Liver (tissue), 3 donors: ENCODE data around the gene ZBP1.

Experiments
- EGR1 ChIP-seq, 2 donors: IDR thresholded peaks; 2 replicates each; pipeline ENCODE4 v1.6.1; 2016 to 2018; ENCODE audit warnings: antibody characterized with exemption in 2 of 2, low read depth in 2 of 2
- GABPA ChIP-seq, 2 donors: IDR thresholded peaks in 1 of 2; conservative IDR thresholded peaks in 1 of 2; 2 replicates each; pipeline ENCODE4 v1.6.1; 2016; ENCODE audit warnings: antibody characterized with exemption in 2 of 2, mild to moderate bottlenecking in 1 of 2, moderate library complexity in 1 of 2
- RAD21 ChIP-seq, 2 donors: IDR thresholded peaks; 2 replicates each; pipeline ENCODE4 v1.6.1; 2016; ENCODE audit warnings: antibody characterized with exemption in 2 of 2, mild to moderate bottlenecking in 2 of 2
- RXRA ChIP-seq, 2 donors: IDR thresholded peaks; 2 replicates each; pipeline ENCODE4 v1.6.1; 2017 to 2018; ENCODE audit warnings: antibody characterized with exemption in 2 of 2, mild to moderate bottlenecking in 1 of 2
- SP1 ChIP-seq: IDR thresholded peaks from 2 replicates; pipeline ENCODE4 v1.6.1; 2018; ENCODE audit warnings: antibody characterized with exemption, mild to moderate bottlenecking
- TAF1 ChIP-seq: conservative IDR thresholded peaks from 2 replicates; pipeline ENCODE4 v1.6.1; 2016; ENCODE audit warnings: antibody characterized with exemption, mild to moderate bottlenecking
- TF ChIP-seq, protein P1 (sequence below): fragments of 150-350 bp; IDR thresholded peaks from 2 replicates; pipeline ENCODE4 v1.5.1; 2017; ENCODE audit warnings: improper control_type of control experiment, low read depth, low read length; ENCODE audit not compliant: missing input control
- TF ChIP-seq, protein P2 (sequence below): IDR thresholded peaks from 2 replicates; pipeline ENCODE4 v1.6.1; 2016; ENCODE audit warnings: antibody characterized with exemption, mild to moderate bottlenecking
- TF ChIP-seq, protein P3 (sequence below): IDR thresholded peaks from 2 replicates; pipeline ENCODE4 v1.6.1; 2016; ENCODE audit warnings: antibody characterized with exemption
- TF ChIP-seq, protein P4 (sequence below): IDR thresholded peaks from 2 replicates; pipeline ENCODE4 v1.6.1; 2016; ENCODE audit warnings: antibody characterized with exemption
- donor health status: healthy.
- donor health status: healthy.

DNA sequence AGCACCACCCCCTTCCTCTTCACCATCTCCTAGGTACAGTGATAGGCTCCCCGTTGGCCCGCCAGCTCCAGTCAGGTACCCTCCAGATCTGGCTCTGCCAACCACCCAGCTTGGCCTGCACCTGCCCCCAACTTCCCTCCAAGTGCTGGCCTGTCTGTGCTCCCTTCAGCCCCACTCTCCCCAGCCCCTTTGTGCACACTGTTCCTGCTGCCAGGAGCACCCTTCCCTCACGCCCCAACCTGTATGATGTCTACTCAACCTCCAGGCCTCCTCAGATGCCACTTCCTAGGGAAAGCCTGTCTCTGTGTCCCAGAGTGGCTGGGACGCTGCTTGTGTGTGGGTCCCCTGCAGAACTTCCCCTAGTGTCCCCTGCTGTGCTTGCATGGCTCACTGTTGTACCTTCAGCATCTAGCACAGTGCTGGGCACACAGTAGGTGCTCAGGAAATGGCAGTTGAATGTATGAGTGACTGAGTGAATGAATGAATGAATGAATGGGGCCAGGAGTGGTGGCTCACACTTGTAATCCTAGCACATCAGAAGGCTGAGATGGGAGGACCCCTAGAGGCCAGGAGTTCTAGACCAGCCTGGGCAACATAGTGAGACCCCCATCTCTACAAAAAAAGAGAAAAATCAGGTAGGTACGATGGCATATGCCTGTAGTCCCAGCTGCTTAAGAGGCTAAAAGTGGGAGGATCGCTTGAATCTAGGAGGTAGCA, 3.0 kb downstream of the ZBP1 start:
- TF ChIP-seq, protein P1, sequence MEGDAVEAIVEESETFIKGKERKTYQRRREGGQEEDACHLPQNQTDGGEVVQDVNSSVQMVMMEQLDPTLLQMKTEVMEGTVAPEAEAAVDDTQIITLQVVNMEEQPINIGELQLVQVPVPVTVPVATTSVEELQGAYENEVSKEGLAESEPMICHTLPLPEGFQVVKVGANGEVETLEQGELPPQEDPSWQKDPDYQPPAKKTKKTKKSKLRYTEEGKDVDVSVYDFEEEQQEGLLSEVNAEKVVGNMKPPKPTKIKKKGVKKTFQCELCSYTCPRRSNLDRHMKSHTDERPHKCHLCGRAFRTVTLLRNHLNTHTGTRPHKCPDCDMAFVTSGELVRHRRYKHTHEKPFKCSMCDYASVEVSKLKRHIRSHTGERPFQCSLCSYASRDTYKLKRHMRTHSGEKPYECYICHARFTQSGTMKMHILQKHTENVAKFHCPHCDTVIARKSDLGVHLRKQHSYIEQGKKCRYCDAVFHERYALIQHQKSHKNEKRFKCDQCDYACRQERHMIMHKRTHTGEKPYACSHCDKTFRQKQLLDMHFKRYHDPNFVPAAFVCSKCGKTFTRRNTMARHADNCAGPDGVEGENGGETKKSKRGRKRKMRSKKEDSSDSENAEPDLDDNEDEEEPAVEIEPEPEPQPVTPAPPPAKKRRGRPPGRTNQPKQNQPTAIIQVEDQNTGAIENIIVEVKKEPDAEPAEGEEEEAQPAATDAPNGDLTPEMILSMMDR: no peak
- TF ChIP-seq, protein P2, sequence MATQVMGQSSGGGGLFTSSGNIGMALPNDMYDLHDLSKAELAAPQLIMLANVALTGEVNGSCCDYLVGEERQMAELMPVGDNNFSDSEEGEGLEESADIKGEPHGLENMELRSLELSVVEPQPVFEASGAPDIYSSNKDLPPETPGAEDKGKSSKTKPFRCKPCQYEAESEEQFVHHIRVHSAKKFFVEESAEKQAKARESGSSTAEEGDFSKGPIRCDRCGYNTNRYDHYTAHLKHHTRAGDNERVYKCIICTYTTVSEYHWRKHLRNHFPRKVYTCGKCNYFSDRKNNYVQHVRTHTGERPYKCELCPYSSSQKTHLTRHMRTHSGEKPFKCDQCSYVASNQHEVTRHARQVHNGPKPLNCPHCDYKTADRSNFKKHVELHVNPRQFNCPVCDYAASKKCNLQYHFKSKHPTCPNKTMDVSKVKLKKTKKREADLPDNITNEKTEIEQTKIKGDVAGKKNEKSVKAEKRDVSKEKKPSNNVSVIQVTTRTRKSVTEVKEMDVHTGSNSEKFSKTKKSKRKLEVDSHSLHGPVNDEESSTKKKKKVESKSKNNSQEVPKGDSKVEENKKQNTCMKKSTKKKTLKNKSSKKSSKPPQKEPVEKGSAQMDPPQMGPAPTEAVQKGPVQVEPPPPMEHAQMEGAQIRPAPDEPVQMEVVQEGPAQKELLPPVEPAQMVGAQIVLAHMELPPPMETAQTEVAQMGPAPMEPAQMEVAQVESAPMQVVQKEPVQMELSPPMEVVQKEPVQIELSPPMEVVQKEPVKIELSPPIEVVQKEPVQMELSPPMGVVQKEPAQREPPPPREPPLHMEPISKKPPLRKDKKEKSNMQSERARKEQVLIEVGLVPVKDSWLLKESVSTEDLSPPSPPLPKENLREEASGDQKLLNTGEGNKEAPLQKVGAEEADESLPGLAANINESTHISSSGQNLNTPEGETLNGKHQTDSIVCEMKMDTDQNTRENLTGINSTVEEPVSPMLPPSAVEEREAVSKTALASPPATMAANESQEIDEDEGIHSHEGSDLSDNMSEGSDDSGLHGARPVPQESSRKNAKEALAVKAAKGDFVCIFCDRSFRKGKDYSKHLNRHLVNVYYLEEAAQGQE: no peak
- TF ChIP-seq TAF1 (no peak), RAD21 (IDR thresholded peaks at IDR 0.05) (no peak), RXRA (IDR thresholded peaks at IDR 0.05) (no peak), EGR1 (IDR thresholded peaks at IDR 0.05; ENCODE audit: low read depth in 2 of 2) (no peak), GABPA (IDR thresholded peaks at IDR 0.05 in 1 of 2, conservative IDR thresholded peaks at IDR 0.05 in 1 of 2) (no peak), SP1 (no peak)
- TF ChIP-seq, protein P3, sequence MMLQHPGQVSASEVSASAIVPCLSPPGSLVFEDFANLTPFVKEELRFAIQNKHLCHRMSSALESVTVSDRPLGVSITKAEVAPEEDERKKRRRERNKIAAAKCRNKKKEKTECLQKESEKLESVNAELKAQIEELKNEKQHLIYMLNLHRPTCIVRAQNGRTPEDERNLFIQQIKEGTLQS: no peak
- TF ChIP-seq, protein P4, sequence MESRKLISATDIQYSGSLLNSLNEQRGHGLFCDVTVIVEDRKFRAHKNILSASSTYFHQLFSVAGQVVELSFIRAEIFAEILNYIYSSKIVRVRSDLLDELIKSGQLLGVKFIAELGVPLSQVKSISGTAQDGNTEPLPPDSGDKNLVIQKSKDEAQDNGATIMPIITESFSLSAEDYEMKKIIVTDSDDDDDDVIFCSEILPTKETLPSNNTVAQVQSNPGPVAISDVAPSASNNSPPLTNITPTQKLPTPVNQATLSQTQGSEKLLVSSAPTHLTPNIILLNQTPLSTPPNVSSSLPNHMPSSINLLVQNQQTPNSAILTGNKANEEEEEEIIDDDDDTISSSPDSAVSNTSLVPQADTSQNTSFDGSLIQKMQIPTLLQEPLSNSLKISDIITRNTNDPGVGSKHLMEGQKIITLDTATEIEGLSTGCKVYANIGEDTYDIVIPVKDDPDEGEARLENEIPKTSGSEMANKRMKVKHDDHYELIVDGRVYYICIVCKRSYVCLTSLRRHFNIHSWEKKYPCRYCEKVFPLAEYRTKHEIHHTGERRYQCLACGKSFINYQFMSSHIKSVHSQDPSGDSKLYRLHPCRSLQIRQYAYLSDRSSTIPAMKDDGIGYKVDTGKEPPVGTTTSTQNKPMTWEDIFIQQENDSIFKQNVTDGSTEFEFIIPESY: no peak
